ENCODE results near the gene SCN10A. TPM values are rescaled to one million over a fixed set of nuclear protein-coding genes. Genes with fewer than 3 reads are reported as not detected.

Gene SCN10A
- total RNA-seq, 4 donors from 2014 or later = not detected

GRCh38 chr3:38829404-38829803 lies 13.4 kb upstream of the SCN10A start:
- H3K27ac ChIP-seq = peak overlapping the region in 1 of 4 donors; percentile 65
- no peak for DNase-seq
- WGBS, 2 donors = 52 to 66% methylated on average over 4 of the region's 6 CpGs
- no peak for TF ChIP-seq CTCF (IDR thresholded peaks at IDR 0.05)
- TF ChIP-seq POLR2A (IDR thresholded peaks at IDR 0.05) = no peak
- intact Hi-C loops (cut with DNase I) = no loop called here
- H3K9me3 ChIP-seq = no peaks in the 10 kb centered on the region
- H3K27me3 ChIP-seq = no peaks in the 10 kb centered on the region
- peaks cover 0 to 4% (median 0%) of the 10 kb centered on the region in 3 donors for H3K4me1 ChIP-seq
- no peak overlapping the region for H3K4me3 ChIP-seq
- no peaks in the 10 kb centered on the region for H3K36me3 ChIP-seq

- H3K27me3 ChIP-seq = no peaks in the 10 kb centered on the region
- H3K9me3 ChIP-seq = no peaks in the 10 kb centered on the region
- TF ChIP-seq CTCF (IDR thresholded peaks at IDR 0.05) (no peak), POLR2A (IDR thresholded peaks at IDR 0.05) (no peak)
- no peak for DNase-seq
- no peaks in the 10 kb centered on the region for H3K4me1 ChIP-seq
- intact Hi-C loops (cut with DNase I) = no loop called here
- 88 to 90% methylated on average over 4 of the region's 4 CpGs for WGBS, 2 donors
- H3K27ac ChIP-seq = no peak overlapping the region
- H3K4me3 ChIP-seq = no peak overlapping the region
- no peaks in the 10 kb centered on the region for H3K36me3 ChIP-seq
These were observed 12.7 kb upstream of the SCN10A start for GRCh38 chr3:38828681-38829080.

- H3K27me3 ChIP-seq = no peaks in the 10 kb centered on the region
- intact Hi-C loops (cut with DNase I) = no loop called here
These were observed 11.8 kb upstream of the SCN10A start for GRCh38 chr3:38827791-38828190.

DNA sequence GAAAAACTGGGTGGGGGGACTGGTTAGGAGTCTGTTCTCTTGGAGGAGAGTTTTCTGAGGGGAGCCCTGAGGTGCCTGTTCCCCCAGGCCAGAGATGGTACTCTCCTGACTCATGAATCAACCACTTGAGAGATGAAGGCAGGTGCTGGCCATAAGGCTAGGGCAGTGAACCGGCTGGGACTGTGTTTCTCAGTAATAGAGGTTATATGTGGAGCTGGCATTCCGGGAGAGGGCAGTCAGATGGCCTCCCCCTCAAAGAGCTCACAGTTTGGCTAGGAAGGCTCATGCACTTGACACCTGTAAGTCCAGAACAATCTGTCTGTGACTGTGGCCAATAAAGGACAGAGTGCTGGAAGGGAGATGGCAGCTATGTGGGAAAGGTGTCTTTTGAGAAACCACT lies 10.0 kb upstream of the SCN10A start:
- no peak for DNase-seq
- no peaks in the 10 kb centered on the region for H3K4me1 ChIP-seq
- H3K27me3 ChIP-seq = no peaks in the 10 kb centered on the region
- no peaks in the 10 kb centered on the region for H3K9me3 ChIP-seq
- H3K36me3 ChIP-seq = no peaks in the 10 kb centered on the region
- no peak overlapping the region for H3K27ac ChIP-seq
- H3K4me3 ChIP-seq = no peak overlapping the region
- intact Hi-C loops (cut with DNase I) = no loop called here
- TF ChIP-seq CTCF (IDR thresholded peaks at IDR 0.05) (no peak), POLR2A (IDR thresholded peaks at IDR 0.05) (no peak)
- WGBS, 2 donors = 48 to 54% methylated on average over 2 of the region's 2 CpGs

More at GRCh38 chr3:38827791-38828190, 11.8 kb upstream of the SCN10A start:
- TF ChIP-seq POLR2A (IDR thresholded peaks at IDR 0.05) (no peak), CTCF (IDR thresholded peaks at IDR 0.05) (no peak)
- Histone ChIP-seq H3K4me1 (no peaks in the 10 kb centered on the region), H3K4me3 (no peak overlapping the region), H3K9me3 (no peaks in the 10 kb centered on the region), H3K27ac (no peak overlapping the region), H3K36me3 (no peaks in the 10 kb centered on the region)
- DNase-seq = no peak

DNA sequence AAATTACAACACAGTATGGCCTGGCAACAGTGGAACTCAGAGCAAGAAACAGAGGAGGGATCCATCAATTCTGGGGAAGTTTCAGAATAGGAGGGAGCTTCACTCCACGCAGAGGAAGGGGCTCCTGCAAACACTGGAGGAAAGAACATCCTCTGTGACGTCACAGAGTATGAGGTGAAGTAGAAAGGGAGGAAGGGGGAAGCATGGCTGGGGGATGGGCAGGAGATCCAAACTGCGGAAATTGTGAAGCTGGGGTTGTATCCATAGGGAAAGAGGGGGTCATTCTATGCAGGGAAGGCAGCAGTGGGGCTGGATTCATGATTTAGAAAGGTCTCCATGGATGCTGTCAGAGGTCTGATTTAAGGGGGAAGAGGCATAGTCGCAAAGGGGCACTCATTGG lies 8.3 kb upstream of the SCN10A start:
- no peak for DNase-seq
- 61 to 64% methylated on average over 4 of the region's 4 CpGs for WGBS, 2 donors
- no peaks in the 10 kb centered on the region for H3K27me3 ChIP-seq
- H3K36me3 ChIP-seq = no peaks in the 10 kb centered on the region
- no peaks in the 10 kb centered on the region for H3K4me1 ChIP-seq
- intact Hi-C loops (cut with DNase I) = no loop called here
- TF ChIP-seq POLR2A (IDR thresholded peaks at IDR 0.05) = no peak
- no peak for TF ChIP-seq CTCF (IDR thresholded peaks at IDR 0.05)
- no peak overlapping the region for H3K4me3 ChIP-seq
- H3K9me3 ChIP-seq = no peaks in the 10 kb centered on the region
- no peak overlapping the region for H3K27ac ChIP-seq

Measured in esophagus squamous epithelium (tissue), 5 donors.